22Rv1 (cell line): ENCODE data around the gene MAP3K4.

Source experiments
- H3K27ac ChIP-seq: fragments of 450-650 bp; 2 replicates; pipeline ENCODE4 v1.5.1; 2017
- CTCF ChIP-seq: fragments of 450-650 bp; IDR thresholded peaks from 2 replicates; pipeline ENCODE4 v1.5.1; 2017; ENCODE audit warnings: mild to moderate bottlenecking
- ZFX ChIP-seq: fragments of 450-650 bp; IDR thresholded peaks from 2 replicates; pipeline ENCODE4 v1.6.1; 2017; ENCODE audit warnings: antibody characterized with exemption, borderline replicate concordance

MAP3K4 gene

GRCh38 chr6:161033667-161034066, 42.1 kb downstream of the MAP3K4 start:
- TF ChIP-seq ZFX: no peak
- TF ChIP-seq CTCF: no peak
- no peak overlapping the region for H3K27ac ChIP-seq

GRCh38 chr6:161035182-161035980, 43.8 kb downstream of the MAP3K4 start:
- TF ChIP-seq CTCF (no peak), ZFX (no peak)
- no peak overlapping the region for H3K27ac ChIP-seq

- TF ChIP-seq ZFX (no peak), CTCF (no peak)
- H3K27ac ChIP-seq: no peak overlapping the region
Measured at GRCh38 chr6:161035981-161036263, 44.4 kb downstream of the MAP3K4 start.

GRCh38 chr6:161037873-161038228, 46.3 kb downstream of the MAP3K4 start:
- TF ChIP-seq CTCF (no peak), ZFX (no peak)
- H3K27ac ChIP-seq: no peak overlapping the region

GRCh38 chr6:161038229-161039031, 46.9 kb downstream of the MAP3K4 start:
- no peak overlapping the region for H3K27ac ChIP-seq
- no peak for TF ChIP-seq CTCF
- no peak for TF ChIP-seq ZFX

GRCh38 chr6:161041274-161041673, 49.7 kb downstream of the MAP3K4 start:
- no peak overlapping the region for H3K27ac ChIP-seq
- no peak for TF ChIP-seq CTCF
- TF ChIP-seq ZFX: no peak

GRCh38 chr6:161044335-161044734, 52.8 kb downstream of the MAP3K4 start:
- H3K27ac ChIP-seq: no peak overlapping the region

More at GRCh38 chr6:161044335-161044734, 52.8 kb downstream of the MAP3K4 start:
- TF ChIP-seq CTCF (no peak), ZFX (no peak)
